GM12878 (cell line): ENCODE data around the gene SYDE2. TPM values are rescaled to one million over a fixed set of nuclear protein-coding genes. Genes with fewer than 3 reads are reported as not detected.

ENCODE experiments used
- ATAC-seq: fragments of 200-7000 bp; cut with Tn5 transposase; 3 replicates; pipeline ENCODE4 v1.9.1; 2020; ENCODE audit warnings: mild to moderate bottlenecking, moderate library complexity
- BruUV-seq: library from RNA; stranded (reverse); fragments of 400-500 nt; replicated peaks from 2 replicates; lab custom pipeline; 2021; lab: Mats Ljungman, UMichigan
- CTCF ChIA-PET: fragments of 300-600 bp; sonication (Branson Sonifier 250); formaldehyde crosslinking; extraction: SDS; loops from one replicate; lab custom pipeline; 2021; ENCODE audit warnings: inconsistent platforms; lab: Yijun Ruan, JAX
- POLR2A ChIA-PET: fragments of 350-600 bp; formaldehyde crosslinking; extraction: SDS; loops from one replicate; lab custom pipeline; 2021; ENCODE audit warnings: inconsistent platforms; lab: Charles Lee
- RAD21 ChIA-PET: fragments of 300-600 bp; sonication (Branson Sonifier 250); formaldehyde crosslinking; loops from one replicate; lab custom pipeline; 2023; ENCODE audit warnings: antibody characterized with exemption; ENCODE audit not compliant: unreplicated experiment; lab: Charles Lee
- SMC1A ChIA-PET: fragments of 300-600 bp; sonication (Branson Sonifier 250); formaldehyde crosslinking; loops from one replicate; lab custom pipeline; 2023; ENCODE audit not compliant: unreplicated experiment, uncharacterized antibody; lab: Charles Lee
- DNase-seq: peaks from one replicate; pipeline ENCODE4 v3.0.0-alpha.2; 2011; ENCODE audit warnings: low read depth, low spot score
- FAIRE-seq: peaks from 3 replicates; lab custom pipeline; 2011; peaks lifted over from hg19 to GRCh38; lab: Jason Lieb, UNC
- H2AFZ ChIP-seq: 2 replicates; pipeline ENCODE4 v1.6.0; 2011; ENCODE audit warnings: low read depth, low read length, control low read depth; ENCODE audit not compliant: control insufficient read depth
- H3K27ac ChIP-seq: 2 replicates; pipeline ENCODE4 v1.5.1; 2011; ENCODE audit warnings: control low read depth; ENCODE audit not compliant: control insufficient read depth, insufficient read depth
- H3K27me3 ChIP-seq, 2 experiments: replicated peaks in 1 of 2; 2 replicates each; pipeline versions ENCODE4 v1.6.0 to v1.6.1; 2011; ENCODE audit warnings: low read length in 1 of 2; ENCODE audit not compliant: control insufficient read depth in 2 of 2, insufficient read depth in 2 of 2
- H3K36me3 ChIP-seq, 2 experiments: 2 replicates each; pipeline ENCODE4 v1.5.1; 2011; ENCODE audit warnings: low read length in 1 of 2; ENCODE audit not compliant: control insufficient read depth in 2 of 2, insufficient read depth in 2 of 2
- H3K4me1 ChIP-seq: 2 replicates; pipeline ENCODE4 v1.6.1; 2011; ENCODE audit warnings: mild to moderate bottlenecking, low read length, moderate library complexity, mixed read lengths; ENCODE audit not compliant: control insufficient read depth, insufficient read depth
- H3K4me2 ChIP-seq: 2 replicates; pipeline ENCODE4 v1.6.0; 2011; ENCODE audit warnings: control low read depth; ENCODE audit not compliant: control insufficient read depth, insufficient read depth
- H3K4me3 ChIP-seq: fragments of 200-600 bp; sonication (generic); 2 replicates; pipeline ENCODE4 v1.5.1; 2016
- H3K79me2 ChIP-seq: 2 replicates; pipeline ENCODE4 v1.6.0; 2011; ENCODE audit warnings: low read length; ENCODE audit not compliant: control insufficient read depth, insufficient read depth
- H3K9ac ChIP-seq: 2 replicates; pipeline ENCODE4 v1.8.0; 2011; ENCODE audit warnings: low read length, control low read depth, mixed read lengths; ENCODE audit not compliant: control insufficient read depth, insufficient read depth
- H3K9me3 ChIP-seq: replicated peaks from 3 replicates; pipeline ENCODE4 v1.5.1; 2011; ENCODE audit warnings: mild to moderate bottlenecking, low read length; ENCODE audit not compliant: control insufficient read depth, insufficient read depth
- H4K20me1 ChIP-seq: 2 replicates; pipeline ENCODE4 v1.6.0; 2011; ENCODE audit not compliant: control insufficient read depth, insufficient read depth
- ASH2L ChIP-seq: fragments of 300-600, 200-600 bp; sonication (generic); IDR thresholded peaks from 2 replicates; pipeline ENCODE4 v1.6.1; 2017; ENCODE audit warnings: low read depth, mild to moderate bottlenecking, borderline replicate concordance
- EGR1 ChIP-seq, 2 experiments: IDR thresholded peaks; 1 replicate in 1 of 2; 2 replicates in 1 of 2; pipeline ENCODE4 v1.6.1; 2011 to 2012; ENCODE audit warnings: low read depth in 2 of 2, low read length in 2 of 2, borderline replicate concordance in 1 of 2, mild to moderate bottlenecking in 1 of 2, moderate library complexity in 1 of 2
- POLR2A ChIP-seq: IDR thresholded peaks from 2 replicates; pipeline ENCODE4 v1.6.1; 2011; ENCODE audit warnings: low read depth, mild to moderate bottlenecking, low read length
- POLR2AphosphoS5 ChIP-seq: IDR thresholded peaks from 2 replicates; pipeline ENCODE4 v1.6.1; 2011; ENCODE audit warnings: mild to moderate bottlenecking, low read length, inconsistent platforms
- POU2F2 ChIP-seq: IDR thresholded peaks from 3 replicates; pipeline ENCODE4 v1.6.1; 2011; ENCODE audit warnings: low read depth, mild to moderate bottlenecking, low read length, borderline replicate concordance
- RAD21 ChIP-seq: IDR thresholded peaks from 2 replicates; pipeline ENCODE4 v1.6.1; 2011; ENCODE audit warnings: mild to moderate bottlenecking, low read depth, low read length, moderate library complexity; ENCODE audit not compliant: insufficient read depth
- RBBP5 ChIP-seq: fragments of 200-600 bp; sonication (generic); conservative IDR thresholded peaks from 2 replicates; pipeline ENCODE4 v1.6.1; 2016
- SMARCA5 ChIP-seq: fragments of 450-650 bp; IDR thresholded peaks from 2 replicates; pipeline ENCODE4 v1.6.1; 2017; ENCODE audit warnings: mild to moderate bottlenecking
- STAT3 ChIP-seq: IDR thresholded peaks from 2 replicates; pipeline ENCODE4 v1.6.1; 2011; ENCODE audit warnings: low read depth, low read length, improper control_type of control experiment
- TCF12 ChIP-seq: IDR thresholded peaks from 2 replicates; pipeline ENCODE4 v1.6.1; 2011; ENCODE audit warnings: low read depth, mild to moderate bottlenecking, low read length
- WGBS: methylation state at CpG from one replicate; pipeline ENCODE4 v1.1.6; 2016; ENCODE audit warnings: low lambda C conversion rate; ENCODE audit not compliant: insufficient replicate concordance, insufficient coverage; ENCODE audit errors: missing lambda C conversion rate; 5-methylcytosine and 5-hydroxymethylcytosine counted together
- in situ Hi-C: fragments of 300-500 bp; cut with MboI; formaldehyde crosslinking; loops from 9 replicates; pipeline ENCODE4 v1.14.3; 2018; ENCODE audit warnings: mixed read lengths
- intact Hi-C: fragments of 100-400 bp; cut with micrococcal nuclease; formaldehyde crosslinking; loops from one replicate; pipeline ENCODE4 v1.14.2; 2022; ENCODE audit not compliant: unreplicated experiment
- polyA plus RNA-seq, 11 experiments: library from polyadenylated mRNA; depleted of rRNA in 4 of 11; unstranded in 6 of 11; stranded (reverse) in 5 of 11; fragments of >200 nt; fragmentation: Nextera tagmentation in 4 of 11; fragmentation: Illumina TruSeq in 1 of 11; extraction: Ambion mirVana in 4 of 11; extraction: Trizol in 1 of 11; gene quantifications; 1 replicate in 1 of 11; 2 replicates in 10 of 11; pipeline versions ENCODE4 v1.2.1 to v1.2.3, GENCODE V29; 2011 to 2016; ENCODE audit warnings: inconsistent platforms in 2 of 11, missing spikeins in 2 of 11, low read depth in 1 of 11
- total RNA-seq, 4 experiments: library from RNA; depleted of rRNA in 3 of 4; stranded (reverse); fragments of >200 nt in 3 of 4; fragmentation: Illumina TruSeq in 1 of 4; extraction: Trizol in 1 of 4; gene quantifications; 2 replicates each; pipeline versions ENCODE4 v1.2.1 to v1.2.3, GENCODE V29; 2013 to 2021
- TF ChIP-seq, protein P1 (sequence below): fragments of 450-650 bp; IDR thresholded peaks from 2 replicates; pipeline ENCODE4 v1.6.1; 2018; ENCODE audit warnings: borderline replicate concordance, mild to moderate bottlenecking; ENCODE audit not compliant: partially characterized antibody
- TF ChIP-seq, protein P2 (sequence below): fragments of 150-350 bp; IDR thresholded peaks from 2 replicates; pipeline ENCODE4 v1.6.1; 2014; ENCODE audit warnings: mild to moderate bottlenecking, low read depth, low read length
- TF ChIP-seq, protein P3 (sequence below): fragments of 450-650 bp; formaldehyde crosslinking; IDR thresholded peaks from 2 replicates; pipeline ENCODE4 v1.5.0; 2022; ENCODE audit warnings: mild to moderate bottlenecking, missing genetic modification characterization
- TF ChIP-seq, protein P4 (sequence below): fragments of 450-650 bp; conservative IDR thresholded peaks from 2 replicates; pipeline ENCODE4 v1.6.1; 2017; ENCODE audit warnings: mild to moderate bottlenecking, moderate library complexity
- TF ChIP-seq, protein P5 (sequence below): IDR thresholded peaks from 2 replicates; pipeline ENCODE4 v1.6.1; 2012; ENCODE audit warnings: low read depth, low read length, improper control_type of control experiment

SYDE2 gene
- total and polyA plus RNA-seq, 10 of the 15 experiments (the other 5 are each of a cell fraction or from before 2014, with no cell fraction given): 0.37 to 4.1 (median 1.8) TPM; not detected in 1

DNA sequence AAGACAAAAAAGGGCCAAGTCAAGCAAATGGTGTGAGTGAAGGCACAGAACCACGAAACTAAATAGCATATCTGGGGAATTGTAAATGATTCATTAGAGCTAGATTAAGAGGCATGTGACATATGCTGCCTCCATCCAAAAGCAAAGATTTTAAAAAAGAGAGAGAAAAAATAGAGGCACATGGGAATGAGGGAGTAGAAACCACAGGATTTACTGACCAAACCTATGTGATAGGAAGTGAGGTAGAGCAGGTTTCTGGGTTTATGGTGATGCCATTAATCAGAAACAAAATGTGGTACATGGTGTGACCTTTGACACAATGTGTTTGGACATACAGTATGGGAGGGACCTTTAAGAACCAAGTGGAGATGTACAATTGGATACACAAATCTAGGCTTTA is 45.1 kb upstream of the SYDE2 start (continued):
- TF ChIP-seq, protein P1, sequence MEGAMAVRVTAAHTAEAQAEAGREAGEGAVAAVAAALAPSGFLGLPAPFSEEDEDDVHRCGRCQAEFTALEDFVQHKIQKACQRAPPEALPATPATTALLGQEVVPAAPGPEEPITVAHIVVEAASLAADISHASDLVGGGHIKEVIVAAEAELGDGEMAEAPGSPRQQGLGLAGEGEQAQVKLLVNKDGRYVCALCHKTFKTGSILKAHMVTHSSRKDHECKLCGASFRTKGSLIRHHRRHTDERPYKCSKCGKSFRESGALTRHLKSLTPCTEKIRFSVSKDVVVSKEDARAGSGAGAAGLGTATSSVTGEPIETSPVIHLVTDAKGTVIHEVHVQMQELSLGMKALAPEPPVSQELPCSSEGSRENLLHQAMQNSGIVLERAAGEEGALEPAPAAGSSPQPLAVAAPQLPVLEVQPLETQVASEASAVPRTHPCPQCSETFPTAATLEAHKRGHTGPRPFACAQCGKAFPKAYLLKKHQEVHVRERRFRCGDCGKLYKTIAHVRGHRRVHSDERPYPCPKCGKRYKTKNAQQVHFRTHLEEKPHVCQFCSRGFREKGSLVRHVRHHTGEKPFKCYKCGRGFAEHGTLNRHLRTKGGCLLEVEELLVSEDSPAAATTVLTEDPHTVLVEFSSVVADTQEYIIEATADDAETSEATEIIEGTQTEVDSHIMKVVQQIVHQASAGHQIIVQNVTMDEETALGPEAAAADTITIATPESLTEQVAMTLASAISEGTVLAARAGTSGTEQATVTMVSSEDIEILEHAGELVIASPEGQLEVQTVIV: no peak
- TF ChIP-seq POLR2AphosphoS5 (no peak), POLR2A (no peak)
- TF ChIP-seq, protein P2, sequence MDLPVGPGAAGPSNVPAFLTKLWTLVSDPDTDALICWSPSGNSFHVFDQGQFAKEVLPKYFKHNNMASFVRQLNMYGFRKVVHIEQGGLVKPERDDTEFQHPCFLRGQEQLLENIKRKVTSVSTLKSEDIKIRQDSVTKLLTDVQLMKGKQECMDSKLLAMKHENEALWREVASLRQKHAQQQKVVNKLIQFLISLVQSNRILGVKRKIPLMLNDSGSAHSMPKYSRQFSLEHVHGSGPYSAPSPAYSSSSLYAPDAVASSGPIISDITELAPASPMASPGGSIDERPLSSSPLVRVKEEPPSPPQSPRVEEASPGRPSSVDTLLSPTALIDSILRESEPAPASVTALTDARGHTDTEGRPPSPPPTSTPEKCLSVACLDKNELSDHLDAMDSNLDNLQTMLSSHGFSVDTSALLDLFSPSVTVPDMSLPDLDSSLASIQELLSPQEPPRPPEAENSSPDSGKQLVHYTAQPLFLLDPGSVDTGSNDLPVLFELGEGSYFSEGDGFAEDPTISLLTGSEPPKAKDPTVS: no peak

DNA sequence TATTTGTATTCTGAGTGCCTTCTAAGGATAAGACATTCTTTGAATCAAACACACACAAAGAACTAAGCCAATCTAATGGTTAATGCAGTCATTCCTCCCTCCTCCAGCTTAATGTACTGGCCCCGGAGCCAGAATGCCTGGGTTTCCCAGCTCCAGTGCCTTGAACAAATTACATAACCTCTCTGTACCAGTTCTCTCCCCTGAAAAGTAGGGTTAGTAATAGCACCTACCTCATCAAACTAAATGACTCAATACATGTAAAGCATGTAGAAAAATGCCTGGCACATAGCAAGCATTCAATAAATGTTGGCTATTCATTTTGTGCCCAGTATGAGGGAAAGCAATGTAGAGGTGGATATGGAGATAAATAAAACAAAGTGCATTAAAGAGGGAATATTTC is 44.6 kb upstream of the SYDE2 start:
- POLR2A ChIA-PET: no interaction called here
- TF ChIP-seq RAD21: no peak
- TF ChIP-seq STAT3: no peak
- no peak for TF ChIP-seq ASH2L
- no peak for TF ChIP-seq RBBP5
- no peak for TF ChIP-seq POU2F2
- no peak for TF ChIP-seq SMARCA5
- TF ChIP-seq, protein P3, sequence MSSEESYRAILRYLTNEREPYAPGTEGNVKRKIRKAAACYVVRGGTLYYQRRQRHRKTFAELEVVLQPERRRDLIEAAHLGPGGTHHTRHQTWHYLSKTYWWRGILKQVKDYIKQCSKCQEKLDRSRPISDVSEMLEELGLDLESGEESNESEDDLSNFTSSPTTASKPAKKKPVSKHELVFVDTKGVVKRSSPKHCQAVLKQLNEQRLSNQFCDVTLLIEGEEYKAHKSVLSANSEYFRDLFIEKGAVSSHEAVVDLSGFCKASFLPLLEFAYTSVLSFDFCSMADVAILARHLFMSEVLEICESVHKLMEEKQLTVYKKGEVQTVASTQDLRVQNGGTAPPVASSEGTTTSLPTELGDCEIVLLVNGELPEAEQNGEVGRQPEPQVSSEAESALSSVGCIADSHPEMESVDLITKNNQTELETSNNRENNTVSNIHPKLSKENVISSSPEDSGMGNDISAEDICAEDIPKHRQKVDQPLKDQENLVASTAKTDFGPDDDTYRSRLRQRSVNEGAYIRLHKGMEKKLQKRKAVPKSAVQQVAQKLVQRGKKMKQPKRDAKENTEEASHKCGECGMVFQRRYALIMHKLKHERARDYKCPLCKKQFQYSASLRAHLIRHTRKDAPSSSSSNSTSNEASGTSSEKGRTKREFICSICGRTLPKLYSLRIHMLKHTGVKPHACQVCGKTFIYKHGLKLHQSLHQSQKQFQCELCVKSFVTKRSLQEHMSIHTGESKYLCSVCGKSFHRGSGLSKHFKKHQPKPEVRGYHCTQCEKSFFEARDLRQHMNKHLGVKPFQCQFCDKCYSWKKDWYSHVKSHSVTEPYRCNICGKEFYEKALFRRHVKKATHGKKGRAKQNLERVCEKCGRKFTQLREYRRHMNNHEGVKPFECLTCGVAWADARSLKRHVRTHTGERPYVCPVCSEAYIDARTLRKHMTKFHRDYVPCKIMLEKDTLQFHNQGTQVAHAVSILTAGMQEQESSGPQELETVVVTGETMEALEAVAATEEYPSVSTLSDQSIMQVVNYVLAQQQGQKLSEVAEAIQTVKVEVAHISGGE: no peak
- TF ChIP-seq EGR1 (IDR thresholded peaks at IDR 0.05; ENCODE audit: borderline replicate concordance in 1 of 2, low read depth in 2 of 2, low read length in 2 of 2): no peak
- TF ChIP-seq TCF12: no peak
- TF ChIP-seq, protein P4, sequence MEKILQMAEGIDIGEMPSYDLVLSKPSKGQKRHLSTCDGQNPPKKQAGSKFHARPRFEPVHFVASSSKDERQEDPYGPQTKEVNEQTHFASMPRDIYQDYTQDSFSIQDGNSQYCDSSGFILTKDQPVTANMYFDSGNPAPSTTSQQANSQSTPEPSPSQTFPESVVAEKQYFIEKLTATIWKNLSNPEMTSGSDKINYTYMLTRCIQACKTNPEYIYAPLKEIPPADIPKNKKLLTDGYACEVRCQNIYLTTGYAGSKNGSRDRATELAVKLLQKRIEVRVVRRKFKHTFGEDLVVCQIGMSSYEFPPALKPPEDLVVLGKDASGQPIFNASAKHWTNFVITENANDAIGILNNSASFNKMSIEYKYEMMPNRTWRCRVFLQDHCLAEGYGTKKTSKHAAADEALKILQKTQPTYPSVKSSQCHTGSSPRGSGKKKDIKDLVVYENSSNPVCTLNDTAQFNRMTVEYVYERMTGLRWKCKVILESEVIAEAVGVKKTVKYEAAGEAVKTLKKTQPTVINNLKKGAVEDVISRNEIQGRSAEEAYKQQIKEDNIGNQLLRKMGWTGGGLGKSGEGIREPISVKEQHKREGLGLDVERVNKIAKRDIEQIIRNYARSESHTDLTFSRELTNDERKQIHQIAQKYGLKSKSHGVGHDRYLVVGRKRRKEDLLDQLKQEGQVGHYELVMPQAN: no peak
- TF ChIP-seq, protein P5, sequence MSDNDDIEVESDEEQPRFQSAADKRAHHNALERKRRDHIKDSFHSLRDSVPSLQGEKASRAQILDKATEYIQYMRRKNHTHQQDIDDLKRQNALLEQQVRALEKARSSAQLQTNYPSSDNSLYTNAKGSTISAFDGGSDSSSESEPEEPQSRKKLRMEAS: no peak

More for the DNA sequence above, 44.6 kb upstream of the SYDE2 start:
- no peaks in the 10 kb centered on the region for H3K4me1 ChIP-seq
- no peak for ATAC-seq
- H3K79me2 ChIP-seq: no peaks in the 10 kb centered on the region
- ChIA-PET RAD21 (no interaction called here), SMC1A (no interaction called here), CTCF (interaction anchor here (1.6 to 3.6 kb wide), 3 partner anchors 9 to 14 kb away, joined by 3 to 11 read pairs (median 6); partner anchors contain the start of gene C1orf52)
- no peaks in the 10 kb centered on the region for H4K20me1 ChIP-seq
- no peak for DNase-seq
- intact Hi-C loops (no loop called here), in situ Hi-C loops (no loop called here)
- no TSS peak for BruUV-seq
- H3K9me3 ChIP-seq: no peaks in the 10 kb centered on the region; the same call in 2 of the 3 replicates
- H3K27me3 ChIP-seq: no peaks in the 10 kb centered on the region
- no peaks in the 10 kb centered on the region for H3K36me3 ChIP-seq
- no peak overlapping the region for H3K27ac ChIP-seq
- H3K9ac ChIP-seq: no peak overlapping the region
- H3K4me2 ChIP-seq: no peak overlapping the region
- no peak overlapping the region for H2AFZ ChIP-seq
- no peak for FAIRE-seq
- no peak overlapping the region for H3K4me3 ChIP-seq
- WGBS: 94% methylated on average over 1 of the region's 1 CpG
